Left ventricle myocardium superior (tissue), 1 donor: ENCODE results near the gene EAPP. TPM values are rescaled to one million over a fixed set of nuclear protein-coding genes. Genes with fewer than 3 reads are reported as not detected.
"Not testable (repeated sequence)": the region's sequence is repeated elsewhere in the genome, so short reads cannot be mapped to it uniquely, and the experiment has no call there.

Experiments
- ATAC-seq: fragments of 200-7000 bp; cut with Tn5 transposase; one replicate; pipeline ENCODE4 v1.9.1; 2020; ENCODE audit warnings: mild to moderate bottlenecking, moderate library complexity
- DNase-seq: peaks from one replicate; pipeline ENCODE4 v3.0.0-alpha.2; 2020
- intact Hi-C: fragments of 100-400 bp; cut with micrococcal nuclease; formaldehyde crosslinking; loops from one replicate; pipeline ENCODE4 v1.11.0; 2022
- total RNA-seq: library from RNA; stranded (reverse); fragmentation: NEBNext Ultra II Directional; extraction: Animal tissue kit (Norgen Biotek cat#: 25700); gene quantifications from one replicate; pipeline ENCODE4 v1.2.1, GENCODE V29; 2021
- donor health status: DM: no; HTN: yes; CAD: no; lungs with severe emphysema.

The EAPP gene
- total RNA-seq, 1 donor from 2014 or later, result 19.3 TPM

- DNase-seq, ATAC-seq, intact Hi-C loops: not testable (repeated sequence)
Measured at GRCh38 chr14:34540181-34541059, 919 bp upstream of the EAPP start.

GRCh38 chr14:34538871-34539406 lies 562 bp downstream of the EAPP start:
- DNase-seq (no peak), ATAC-seq (no peak)
- intact Hi-C loops, result no loop called here

- intact Hi-C loops, DNase-seq, ATAC-seq: not testable (repeated sequence)
Measured at GRCh38 chr14:34538096-34538495, 1.4 kb downstream of the EAPP start.

DNA sequence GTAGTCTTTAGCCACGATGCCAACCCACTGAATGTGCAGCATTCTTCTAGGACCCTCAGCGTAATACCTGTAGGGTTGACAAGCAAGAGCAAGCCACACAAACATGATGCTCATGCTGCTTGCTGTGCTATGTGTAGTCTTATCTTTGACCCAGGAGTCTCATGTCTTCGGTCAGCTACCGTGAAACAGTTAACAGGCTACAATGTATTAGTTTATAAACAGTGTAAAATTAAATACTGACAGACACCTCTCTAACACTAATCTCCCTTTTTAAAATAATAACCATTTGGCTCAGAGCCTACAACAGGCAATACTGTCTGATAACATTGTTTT lies 1.9 kb downstream of the EAPP start:
- ATAC-seq (no peak), DNase-seq (no peak)
- intact Hi-C loops, result no loop called here

- ATAC-seq (no peak), DNase-seq (no peak)
- intact Hi-C loops, result no loop called here
Measured at GRCh38 chr14:34536951-34537676, 2.4 kb downstream of the EAPP start.

DNA sequence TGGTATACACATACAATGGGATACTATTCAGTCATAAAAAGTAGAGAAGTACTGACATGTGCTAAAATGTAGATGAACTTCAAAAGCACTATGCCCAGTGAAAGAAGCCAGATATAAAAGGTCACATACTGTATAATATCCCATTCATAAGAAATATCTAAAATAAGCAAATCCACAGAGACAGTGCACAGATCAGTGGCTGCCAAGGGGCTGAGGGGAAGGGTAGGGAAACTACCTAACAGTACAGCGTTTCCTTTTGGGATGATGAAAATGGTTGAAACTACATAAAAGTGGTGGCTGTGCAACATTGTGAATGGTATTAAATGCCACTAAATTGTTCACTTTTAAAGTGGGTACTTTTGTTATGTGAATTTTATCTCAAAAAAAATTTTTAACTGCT lies 11.9 kb downstream of the EAPP start:
- DNase-seq, result no peak
- intact Hi-C loops, result no loop called here
- ATAC-seq, result no peak

DNA sequence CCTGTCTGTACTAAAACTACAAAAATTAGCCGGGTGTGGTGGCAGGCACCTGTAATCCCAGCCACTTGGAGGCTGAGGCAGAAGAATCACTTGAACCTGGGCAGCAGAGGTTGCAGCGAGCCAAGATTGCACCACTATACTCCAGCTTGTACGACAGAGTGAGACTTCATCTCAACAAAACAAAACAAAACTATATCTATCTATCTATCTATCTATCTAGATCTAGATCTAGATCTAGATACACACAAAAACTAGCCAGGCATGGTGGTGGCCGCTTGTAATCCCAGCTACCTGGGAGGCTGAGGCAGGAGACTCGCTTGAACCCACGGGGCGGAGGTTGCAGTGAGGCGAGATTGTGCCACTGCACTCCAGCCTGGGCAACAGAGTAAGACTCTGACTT lies 15.3 kb downstream of the EAPP start:
- DNase-seq, ATAC-seq, intact Hi-C loops: not testable (repeated sequence)

DNA sequence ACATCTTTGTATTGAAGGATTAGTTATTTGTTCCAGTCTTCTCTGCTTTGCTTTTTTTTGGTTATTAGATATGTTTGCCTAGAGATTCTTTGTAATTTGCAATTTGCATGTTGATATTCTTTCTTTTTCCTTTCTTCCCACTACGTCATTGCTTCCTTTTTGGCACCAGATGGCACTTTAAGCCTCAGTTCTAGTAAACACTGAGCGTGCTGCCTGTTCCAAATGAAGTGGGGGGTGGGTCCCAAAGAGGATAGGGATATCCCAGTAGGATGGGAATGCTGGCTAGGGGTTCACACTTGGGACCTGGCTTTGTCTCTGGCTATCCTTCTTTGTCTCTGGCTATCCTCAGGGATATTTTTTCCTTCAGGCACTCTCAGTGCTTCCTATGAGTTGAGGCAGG lies 17.0 kb downstream of the EAPP start:
- intact Hi-C loops, result no loop called here
- ATAC-seq (no peak), DNase-seq (no peak)

DNA sequence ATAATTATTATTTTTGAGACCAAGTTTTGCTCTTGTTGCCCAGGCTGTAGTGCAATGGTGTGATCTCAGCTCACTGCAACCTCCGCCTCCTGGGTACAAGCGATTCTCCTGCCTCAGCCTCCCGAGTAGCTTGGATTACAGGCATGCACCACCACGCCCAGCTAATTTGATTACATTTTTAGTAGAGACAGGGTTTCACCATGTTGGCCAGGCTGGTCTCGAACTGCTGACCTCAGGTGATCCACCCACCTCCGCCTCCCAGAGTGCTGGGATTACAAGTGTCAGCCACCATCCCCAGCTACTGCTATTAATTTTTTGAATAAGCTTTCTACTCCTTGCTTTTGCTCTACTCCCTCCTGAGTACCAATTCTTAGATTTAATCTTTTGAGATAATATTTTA lies 18.4 kb downstream of the EAPP start:
- ATAC-seq, intact Hi-C loops, DNase-seq: not testable (repeated sequence)

DNA sequence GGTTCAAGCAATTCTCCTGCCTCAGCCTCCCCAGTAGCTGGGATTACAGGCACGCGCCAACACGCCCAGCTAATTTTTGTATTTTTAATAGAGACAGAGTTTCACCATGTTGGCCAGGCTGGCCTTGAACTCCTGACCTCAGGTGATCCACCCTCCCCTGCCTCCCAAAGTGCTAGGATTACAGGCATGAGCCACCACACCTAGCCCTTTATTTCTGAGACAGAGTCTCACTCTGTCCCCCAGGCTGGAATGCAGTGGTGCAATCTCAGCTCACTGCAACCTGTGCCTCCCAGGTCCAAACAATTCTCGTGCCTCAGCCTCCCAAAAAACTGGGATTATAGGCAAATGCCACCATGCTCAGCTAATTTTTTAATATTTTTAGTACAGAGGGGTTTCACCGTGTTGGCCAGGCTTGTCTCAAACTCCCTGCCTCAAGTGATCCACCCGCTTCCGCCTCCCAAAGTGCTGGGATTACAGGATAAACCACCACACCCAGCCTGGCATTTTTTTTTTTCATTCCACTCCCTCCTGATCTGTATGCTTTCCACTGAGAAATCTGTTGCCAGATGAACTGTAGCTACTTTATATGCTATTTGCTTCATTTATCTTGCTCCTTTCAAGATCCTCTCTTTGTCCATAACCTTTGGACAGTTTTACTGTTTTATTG lies 19.1 kb downstream of the EAPP start:
- DNase-seq, intact Hi-C loops, ATAC-seq: not testable (repeated sequence)

- ATAC-seq, result no peak
- intact Hi-C loops, result no loop called here
- no peak for DNase-seq
Measured at GRCh38 chr14:34507884-34508283, 31.6 kb downstream of the EAPP start.

- no peak for ATAC-seq
- DNase-seq, result no peak
- intact Hi-C loops, result no loop called here
Measured at GRCh38 chr14:34507459-34507858, 32.0 kb downstream of the EAPP start.

- DNase-seq, ATAC-seq: not testable (repeated sequence)
Measured at GRCh38 chr14:34505124-34505491, 34.4 kb downstream of the EAPP start.

GRCh38 chr14:34504027-34504426 lies 35.5 kb downstream of the EAPP start:
- ATAC-seq, DNase-seq, intact Hi-C loops: not testable (repeated sequence)

More at GRCh38 chr14:34505124-34505491, 34.4 kb downstream of the EAPP start:
- intact Hi-C loops, result not testable (repeated sequence)

- ATAC-seq, result no peak
- DNase-seq, result no peak
- intact Hi-C loops, result no loop called here
Measured at GRCh38 chr14:34502545-34503225, 36.8 kb downstream of the EAPP start.

GRCh38 chr14:34502001-34502400 lies 37.5 kb downstream of the EAPP start:
- no peak for ATAC-seq
- intact Hi-C loops, result no loop called here
- no peak for DNase-seq

GRCh38 chr14:34501004-34501580 lies 38.4 kb downstream of the EAPP start:
- ATAC-seq (no peak), DNase-seq (no peak)
- intact Hi-C loops, result no loop called here

GRCh38 chr14:34498684-34499412 lies 40.7 kb downstream of the EAPP start:
- DNase-seq (no peak), ATAC-seq (no peak)
- intact Hi-C loops, result no loop called here
